ENCODE results near the gene SARNP.

GRCh38 chr12:55789171-55789570 lies 28.4 kb downstream of the SARNP start:
- TF ChIP-seq SIRT6 (IDR thresholded peaks at IDR 0.05; ENCODE audit: low read depth, low read length), result no peak
- TF ChIP-seq NFATC3 (IDR thresholded peaks at IDR 0.05), result no peak
- no peak for TF ChIP-seq RBM39 (optimal IDR thresholded peaks at IDR 0.05; ENCODE audit: low read depth, low read length)
- TF ChIP-seq CTCF (IDR thresholded peaks at IDR 0.05 in 2 of 3, conservative IDR thresholded peaks at IDR 0.05 in 1 of 3; ENCODE audit: insufficient read depth in 2 of 3, low read depth in 1 of 3, low read length in 3 of 3), result no peak
- TF ChIP-seq CC2D1A (IDR thresholded peaks at IDR 0.05), result no peak
- no peak for TF ChIP-seq HNRNPL (IDR thresholded peaks at IDR 0.05; ENCODE audit: low read depth, low read length)
- no peak for TF ChIP-seq CBX3 (IDR thresholded peaks at IDR 0.05; ENCODE audit: borderline replicate concordance in 1 of 2, low read length in 2 of 2)
- no peak for TF ChIP-seq EHMT2 (IDR thresholded peaks at IDR 0.05)
- TF ChIP-seq NFE2L1 (tag; IDR thresholded peaks at IDR 0.05; ENCODE audit: borderline replicate concordance, low read depth), result no peak
- TF ChIP-seq EP300 (IDR thresholded peaks at IDR 0.05; ENCODE audit: low read length), result no peak
- TF ChIP-seq EZH2 (IDR thresholded peaks at IDR 0.05; ENCODE audit: borderline replicate concordance, low read depth, low read length), result no peak
- no peak for TF ChIP-seq SMC3 (conservative IDR thresholded peaks at IDR 0.05; ENCODE audit: insufficient read depth, low read depth, low read length)
- no peak for TF ChIP-seq NR2C2 (CRISPR knock-in tag; IDR thresholded peaks at IDR 0.05)
- TF ChIP-seq NR2C2 (tag; IDR thresholded peaks at IDR 0.05), result no peak

Measured in K562 (cell line).